NCI-H2107 treated with DMSO at 0.1 percent for 48 hours (cell line): Measurements from ENCODE around the gene CDH8.

ENCODE experiments used
- DNase-seq: peaks from one replicate; lab custom pipeline; 2025; ENCODE audit not compliant: unreplicated experiment; lab: John Stamatoyannopoulos, UW

CDH8 gene

GRCh38 chr16:62033065-62033464 is 3.2 kb downstream of the CDH8 start:
- DNase-seq, result no peak

- DNase-seq, result no peak
Observed at GRCh38 chr16:62029947-62030346, 6.3 kb downstream of the CDH8 start.

- DNase-seq, result no peak
Observed at GRCh38 chr16:62022688-62023087, 13.6 kb downstream of the CDH8 start.

- no peak for DNase-seq
Observed at GRCh38 chr16:62021161-62021581, 15.1 kb downstream of the CDH8 start.

- no peak for DNase-seq
Observed at GRCh38 chr16:62020681-62021080, 15.6 kb downstream of the CDH8 start.

GRCh38 chr16:62019851-62020250 is 16.4 kb downstream of the CDH8 start:
- DNase-seq, result no peak

GRCh38 chr16:62018301-62019060 is 17.8 kb downstream of the CDH8 start:
- DNase-seq, result peak; percentile 17

- DNase-seq, result no peak
Observed at GRCh38 chr16:62014319-62014923, 21.8 kb downstream of the CDH8 start.

GRCh38 chr16:62010186-62010585 is 26.1 kb downstream of the CDH8 start:
- no peak for DNase-seq

GRCh38 chr16:61998460-61998859 is 37.8 kb downstream of the CDH8 start:
- DNase-seq, result no peak

- no peak for DNase-seq
Observed at GRCh38 chr16:61993108-61993507, 43.1 kb downstream of the CDH8 start.

- DNase-seq, result no peak
Observed at GRCh38 chr16:61987474-61988012, 48.7 kb downstream of the CDH8 start.

GRCh38 chr16:61969077-61969382 is 67.2 kb downstream of the CDH8 start:
- DNase-seq, result no peak

GRCh38 chr16:61968242-61969076 is 67.8 kb downstream of the CDH8 start:
- no peak for DNase-seq

GRCh38 chr16:61957075-61957855 is 79.0 kb downstream of the CDH8 start:
- no peak for DNase-seq

- DNase-seq, result no peak
Observed at GRCh38 chr16:61952841-61953240, 83.4 kb downstream of the CDH8 start.

- DNase-seq, result no peak
Observed at GRCh38 chr16:61948414-61948813, 87.8 kb downstream of the CDH8 start.

GRCh38 chr16:61946019-61946418 is 90.2 kb downstream of the CDH8 start:
- no peak for DNase-seq

GRCh38 chr16:61945511-61945910 is 90.7 kb downstream of the CDH8 start:
- DNase-seq, result no peak

- no peak for DNase-seq
Observed at GRCh38 chr16:61944004-61944403, 92.2 kb downstream of the CDH8 start.

- no peak for DNase-seq
Observed at GRCh38 chr16:61940611-61941010, 95.6 kb downstream of the CDH8 start.
